Measurements from ENCODE around the gene USP27X.
A peak's percentile ranks its signal among the peaks of the same experiment; 100 is the strongest.

USP27X gene

DNA sequence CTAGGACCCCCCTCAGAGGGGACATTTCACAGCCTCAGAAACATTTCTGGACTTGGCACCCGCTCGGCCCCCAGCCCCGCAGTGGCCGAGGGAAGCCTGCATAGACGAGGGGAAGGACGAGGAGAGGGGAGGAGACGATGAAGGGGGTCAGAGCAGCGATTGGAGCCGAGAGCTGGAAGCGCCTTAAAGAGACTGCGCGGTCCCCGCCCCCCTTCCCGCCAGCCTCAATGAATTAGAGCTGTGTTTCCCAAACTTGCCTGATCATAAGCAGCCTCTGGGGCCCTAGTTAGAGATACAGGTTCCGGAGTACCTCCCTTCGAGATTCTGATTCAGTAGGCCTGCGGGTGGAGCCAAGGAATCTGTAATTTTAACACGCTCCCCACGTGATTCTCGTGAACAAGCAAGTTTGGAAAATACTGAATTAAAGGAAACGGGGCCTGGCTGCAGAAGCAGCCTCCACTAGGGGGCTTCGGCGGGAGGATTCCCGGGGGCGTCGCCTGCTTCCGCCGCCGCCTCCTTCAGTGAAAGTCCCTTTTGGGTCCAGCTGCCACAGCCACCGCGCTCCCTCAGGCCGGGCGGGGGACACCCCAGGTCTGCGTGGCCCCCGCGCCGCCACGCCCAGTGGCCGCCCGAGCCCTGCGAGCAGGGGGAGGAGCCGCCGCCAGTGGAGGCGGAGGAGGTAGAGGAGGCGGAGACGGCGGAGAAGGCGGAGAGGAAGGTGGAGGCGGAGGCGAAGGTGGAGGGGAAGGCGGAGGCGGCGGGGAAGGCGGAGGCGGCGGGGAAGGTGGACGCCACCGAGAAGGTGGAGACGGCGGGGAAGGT lies at the start of gene USP27X:
Gene USP27X (plus strand): TSS at position 651 of the 822 bp plus-strand sequence. CDS start 824 bp downstream, outside the sequence.
- DNase-seq: peak; percentile 15 to 75 (median 35)

DNA sequence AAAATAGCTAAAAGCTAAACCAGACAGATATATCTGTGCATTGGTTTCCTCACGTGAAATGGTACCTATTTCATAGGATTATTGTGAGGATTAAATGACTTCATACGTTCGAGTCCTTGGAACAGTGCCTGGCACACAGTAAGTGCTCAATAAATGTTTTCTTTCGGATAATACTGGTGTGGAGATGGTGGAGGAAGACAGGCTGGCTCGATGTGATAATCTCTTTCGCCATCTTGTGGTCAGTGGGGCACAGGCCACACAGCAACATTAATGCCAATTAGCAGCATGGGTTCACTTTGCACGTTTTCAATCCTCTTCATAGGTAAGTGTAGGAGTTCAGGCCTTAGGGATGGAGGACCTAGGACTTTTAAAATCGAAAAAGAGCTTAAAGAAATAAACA lies 40.9 kb upstream of the USP27X start:
- DNase-seq: no peak

DNA sequence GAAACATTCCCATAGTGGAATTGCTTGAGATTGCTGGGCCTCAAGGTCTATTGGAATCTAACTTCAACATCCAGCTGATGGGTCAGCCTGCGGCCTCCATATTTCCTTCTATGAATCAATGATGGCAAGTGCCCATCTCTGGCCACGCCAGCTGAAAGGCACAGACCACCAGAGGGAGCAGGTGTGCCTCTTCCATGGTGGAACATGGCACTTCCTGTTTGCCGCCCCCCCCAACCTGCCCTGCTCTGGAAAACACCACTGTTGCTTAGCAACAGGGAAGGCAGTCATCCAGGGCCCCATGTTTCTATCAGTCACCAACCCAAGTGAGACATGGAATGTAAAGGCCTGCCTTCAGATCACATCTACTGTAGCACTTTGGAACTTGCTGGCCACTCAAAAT lies 38.6 kb upstream of the USP27X start:
- DNase-seq: peak in 2 of 4 experiments; percentile 1 to 5

DNA sequence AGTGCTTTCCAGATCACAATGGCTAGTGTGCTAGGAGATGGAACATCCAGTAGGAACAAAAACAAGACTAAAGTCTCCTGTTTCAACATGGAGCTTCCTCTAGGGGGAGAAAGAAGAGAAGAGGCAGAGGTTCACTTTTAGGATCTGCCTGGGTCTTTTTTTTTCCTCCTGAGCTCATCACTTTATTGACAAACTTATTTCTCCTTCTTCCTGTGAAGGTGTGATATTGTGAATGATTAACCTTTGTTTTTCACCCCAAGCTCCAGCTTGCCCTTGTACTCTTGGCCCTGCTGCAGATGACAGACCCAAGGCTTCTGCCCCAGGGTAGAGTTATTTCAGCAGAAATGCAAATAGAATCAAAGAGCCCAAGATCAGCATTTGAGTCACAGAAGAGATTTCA lies 36.7 kb upstream of the USP27X start:
- no peak for DNase-seq

DNA sequence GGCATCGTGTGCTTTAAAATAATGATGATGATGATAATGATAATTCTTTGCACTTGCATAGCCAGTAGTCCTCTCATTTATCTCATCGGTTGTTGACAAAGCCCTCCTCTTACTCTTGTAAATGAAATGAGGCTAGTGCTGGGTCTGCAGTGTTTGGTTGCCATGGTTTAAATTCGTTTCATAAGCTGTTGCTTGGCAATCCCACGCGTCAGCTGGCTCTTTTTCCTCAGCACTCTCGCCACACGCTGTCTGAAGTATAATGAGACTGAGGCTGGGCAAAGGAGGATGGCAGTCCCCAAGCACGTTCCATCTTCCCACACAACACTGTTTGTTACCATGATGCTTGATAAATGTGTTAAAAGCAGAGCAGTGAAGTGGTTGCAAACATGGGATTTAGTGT lies 34.7 kb upstream of the USP27X start:
- DNase-seq: no peak

DNA sequence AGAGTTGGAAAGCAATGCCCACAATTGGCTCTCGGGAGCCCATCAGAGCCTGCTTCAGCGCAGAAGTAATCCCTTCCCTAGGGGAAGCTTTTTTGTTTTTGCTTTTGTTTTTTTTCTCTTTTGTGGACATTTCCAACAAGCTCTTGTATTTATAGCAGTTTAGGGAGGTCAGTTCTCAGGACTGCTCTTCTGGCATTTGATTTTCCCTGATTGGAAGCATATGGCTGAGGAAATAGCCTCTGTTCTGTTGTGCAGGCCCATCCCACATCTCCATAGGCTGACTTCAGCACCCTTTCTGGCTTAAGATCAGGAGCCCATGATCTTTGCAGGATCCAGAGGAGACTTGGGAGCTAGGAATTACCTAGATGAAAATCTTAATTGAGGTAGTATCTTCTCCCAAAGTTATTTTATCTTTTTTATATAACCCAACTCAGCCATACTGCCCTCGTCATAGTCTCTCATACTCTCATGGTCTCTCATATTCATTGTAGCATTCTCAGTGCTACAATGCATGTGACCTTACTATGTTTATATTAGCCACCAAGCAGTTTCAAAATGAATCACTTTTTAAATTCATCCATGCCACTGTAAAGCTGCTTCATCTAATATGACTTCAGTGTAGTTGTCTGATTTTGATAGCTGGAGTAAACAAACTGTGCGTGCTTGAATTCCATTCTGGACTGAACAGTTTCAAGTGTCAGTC lies 33.4 kb upstream of the USP27X start:
- DNase-seq: no peak

DNA sequence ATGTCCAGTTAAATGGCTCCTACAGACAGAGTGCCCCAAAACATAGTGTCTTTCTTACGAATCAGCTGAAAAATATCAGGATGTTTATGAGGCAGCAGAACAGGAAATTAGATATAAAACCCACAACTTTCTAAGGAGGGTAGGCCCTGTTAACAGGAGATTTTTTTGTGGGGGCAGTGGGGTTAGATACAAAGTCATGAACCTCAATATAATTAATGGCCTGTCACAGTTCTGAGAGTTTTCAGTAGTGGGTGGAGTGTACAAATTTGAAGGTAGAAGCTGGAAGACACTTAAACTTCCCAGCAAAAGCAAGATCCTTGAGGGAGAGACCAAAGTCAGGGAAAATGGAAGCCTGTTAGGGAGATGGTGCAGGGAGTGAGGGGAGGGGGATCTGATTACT lies 32.8 kb upstream of the USP27X start:
- no peak for DNase-seq

DNA sequence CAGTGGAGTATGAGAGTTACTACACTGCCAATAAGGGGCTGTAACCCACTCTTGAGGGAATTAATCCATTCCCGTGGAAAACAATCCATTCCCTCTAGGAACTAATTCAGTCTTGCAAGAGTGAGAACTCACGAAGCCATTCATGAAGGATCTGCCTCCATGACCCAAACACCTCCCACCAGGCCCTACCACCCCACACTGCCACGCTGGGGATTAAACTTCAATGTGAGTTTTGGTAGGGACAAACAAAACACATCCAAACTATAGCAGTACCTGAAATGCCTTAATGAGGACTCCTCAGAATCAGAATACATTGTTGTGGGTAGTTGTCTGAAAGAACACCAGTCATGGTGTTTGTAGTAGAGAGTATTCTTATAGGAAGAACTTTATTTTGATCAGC lies 31.0 kb upstream of the USP27X start:
- DNase-seq: no peak

DNA sequence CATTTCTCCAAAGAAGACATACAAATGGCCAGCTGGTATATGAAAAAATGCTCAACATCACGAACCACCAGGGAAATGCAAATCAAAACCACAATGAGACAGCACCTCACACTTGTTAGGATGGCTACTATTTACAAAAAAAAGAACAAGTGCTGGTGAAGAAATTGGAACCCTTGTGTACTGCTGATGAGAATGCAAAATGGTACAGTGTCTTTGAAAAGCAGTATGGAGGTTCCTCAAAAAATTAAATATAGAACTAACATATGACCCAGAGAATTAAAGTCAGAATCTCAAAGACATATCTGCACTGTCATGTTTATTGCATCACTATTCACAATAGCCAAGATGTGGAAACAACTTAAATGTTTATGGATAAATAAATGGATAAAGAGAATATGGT lies 29.3 kb upstream of the USP27X start:
- no peak for DNase-seq

DNA sequence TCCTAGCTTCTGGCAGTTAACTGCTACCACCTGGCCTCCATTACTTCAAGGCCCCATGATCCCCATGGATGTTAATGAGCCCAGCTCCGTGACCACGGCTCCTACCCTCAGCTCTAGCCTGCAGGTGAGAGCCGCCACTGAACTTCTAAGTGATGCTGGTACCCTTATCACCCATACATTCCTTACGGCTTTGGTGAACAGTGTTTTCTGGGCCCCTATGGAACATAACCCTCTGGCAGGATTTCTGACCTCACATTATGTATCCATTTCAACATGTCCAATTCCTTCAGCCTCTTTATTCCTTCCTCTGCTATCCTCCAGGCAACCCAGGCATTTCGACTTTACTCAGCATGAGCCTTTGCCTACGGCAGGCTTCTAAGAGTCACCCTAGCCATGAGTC lies 25.6 kb upstream of the USP27X start:
- no peak for DNase-seq

DNA sequence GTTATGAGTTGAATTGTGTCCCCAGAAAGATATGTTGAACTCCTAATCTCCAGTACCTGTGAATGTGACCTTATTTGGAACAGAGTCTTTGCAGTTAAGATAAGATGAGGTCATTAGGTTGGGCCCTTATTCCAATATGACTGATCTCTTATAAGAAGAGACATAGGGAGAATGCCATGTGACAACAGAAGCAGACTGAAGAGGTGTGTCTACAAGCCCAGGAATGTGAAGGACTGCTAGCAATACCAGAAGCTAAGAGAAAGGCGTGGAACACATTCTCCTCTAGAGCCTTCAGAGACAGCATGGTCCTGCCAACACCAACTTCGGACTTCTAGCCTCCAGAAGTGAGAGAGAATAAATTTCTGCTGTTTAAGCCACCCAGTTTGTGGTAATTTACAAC lies 22.5 kb upstream of the USP27X start:
- DNase-seq: no peak

DNA sequence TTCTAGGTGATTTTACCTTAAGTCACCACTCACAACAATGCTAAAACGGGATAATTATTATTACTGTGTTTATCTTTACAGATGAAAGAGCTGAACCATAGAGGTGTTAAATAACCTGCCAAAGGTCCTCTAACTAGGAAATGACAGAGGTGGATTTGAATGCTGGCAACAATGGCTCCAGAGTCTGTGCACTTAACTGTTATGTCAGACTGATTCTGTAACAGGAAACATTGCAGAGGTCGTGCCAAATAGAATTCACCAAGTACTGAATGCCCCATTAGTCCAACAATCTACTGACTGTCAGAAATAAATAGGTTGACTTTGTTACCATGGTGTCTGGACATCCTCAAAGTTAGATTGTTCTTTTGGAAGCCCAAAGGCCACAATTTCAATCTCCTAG lies 20.9 kb upstream of the USP27X start:
- DNase-seq: no peak

DNA sequence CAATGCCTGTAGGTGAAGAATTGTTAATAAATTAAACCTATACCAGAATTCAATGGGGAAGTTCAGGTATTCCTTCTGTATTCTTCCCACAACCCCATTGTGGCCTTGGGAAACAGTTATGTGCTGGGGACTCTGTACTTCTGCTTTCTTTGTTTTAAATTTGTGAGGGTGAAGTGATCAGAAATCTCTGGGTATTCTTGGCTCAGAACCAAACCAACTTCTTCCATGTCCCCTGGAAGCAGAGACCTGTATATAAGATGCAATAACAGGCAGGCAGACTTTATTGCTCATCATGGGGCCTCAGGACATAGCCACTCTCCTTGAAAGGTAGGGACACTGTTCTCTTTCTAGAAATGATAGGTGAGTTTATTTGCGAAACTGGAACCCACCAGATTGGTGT lies 19.8 kb upstream of the USP27X start:
- DNase-seq: no peak

DNA sequence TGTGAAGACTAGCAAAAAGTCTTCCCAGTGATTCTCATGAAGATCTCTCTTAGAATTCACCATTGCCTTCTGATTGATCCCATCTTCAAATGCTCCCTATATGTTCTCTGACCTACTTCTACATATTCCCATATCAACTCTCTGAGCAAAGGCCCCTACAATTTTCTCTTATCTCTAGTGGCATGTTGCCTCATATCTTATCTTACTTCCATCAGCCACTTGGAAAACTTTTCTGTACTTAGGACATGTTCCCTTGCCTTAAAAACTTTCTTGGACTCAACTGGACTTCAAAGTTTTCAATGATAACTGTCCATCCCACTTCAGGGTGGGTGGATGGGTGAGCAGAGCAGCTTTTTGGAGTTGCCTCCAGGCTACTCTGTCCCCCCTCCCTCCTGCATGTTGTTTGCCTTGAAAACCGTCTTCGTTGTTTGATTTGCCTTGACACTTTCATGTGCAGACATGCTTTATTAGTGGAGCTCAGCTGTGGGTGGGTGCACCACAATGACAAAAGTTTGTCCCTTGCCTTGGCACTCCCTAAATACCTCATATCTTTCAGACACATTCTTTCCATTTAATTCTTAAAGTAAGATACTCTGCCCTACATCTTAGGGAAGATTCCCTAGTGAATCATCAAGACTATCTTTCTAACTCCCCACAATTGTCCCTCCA lies 18.3 kb upstream of the USP27X start:
- DNase-seq: no peak

DNA sequence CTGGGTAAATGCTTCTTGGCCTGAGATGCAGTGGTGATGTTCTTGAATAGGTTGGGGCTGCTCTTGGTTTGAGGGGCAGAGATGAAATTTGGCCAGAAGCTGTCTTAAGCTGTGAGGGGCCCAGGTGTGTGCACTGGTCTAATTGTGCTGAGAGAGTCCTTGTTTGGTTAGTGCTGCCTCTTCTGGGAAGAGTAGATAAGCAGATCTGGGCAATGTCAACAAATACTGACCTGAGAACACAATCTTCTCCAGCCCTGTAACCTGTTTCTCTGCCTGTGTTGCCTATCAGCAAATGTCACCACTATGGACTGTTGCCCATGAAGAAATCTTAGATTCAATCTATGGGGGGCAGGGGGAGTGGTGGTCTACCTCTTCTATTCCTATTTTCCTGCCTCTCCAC lies 17.2 kb upstream of the USP27X start:
- DNase-seq: no peak

DNA sequence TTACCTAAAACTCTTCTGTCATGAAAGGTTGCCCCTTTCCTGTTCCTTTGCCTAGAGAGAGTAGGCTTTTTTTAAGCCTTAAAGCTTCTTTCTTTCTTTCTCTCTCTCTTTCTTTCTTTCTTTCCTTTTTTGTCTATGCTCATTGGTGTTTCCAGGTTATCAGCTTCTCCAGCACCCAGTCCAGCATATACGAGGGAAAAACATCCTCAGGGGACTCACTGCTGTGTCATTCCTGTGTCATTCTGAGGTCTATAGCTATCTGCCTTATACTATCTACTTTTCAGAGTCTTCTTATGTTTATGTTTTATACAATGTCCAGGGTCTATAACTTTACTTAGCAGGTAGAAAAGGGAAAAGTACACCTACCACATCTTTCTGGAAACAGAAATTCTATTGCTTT lies 10.5 kb upstream of the USP27X start:
- no peak for DNase-seq

DNA sequence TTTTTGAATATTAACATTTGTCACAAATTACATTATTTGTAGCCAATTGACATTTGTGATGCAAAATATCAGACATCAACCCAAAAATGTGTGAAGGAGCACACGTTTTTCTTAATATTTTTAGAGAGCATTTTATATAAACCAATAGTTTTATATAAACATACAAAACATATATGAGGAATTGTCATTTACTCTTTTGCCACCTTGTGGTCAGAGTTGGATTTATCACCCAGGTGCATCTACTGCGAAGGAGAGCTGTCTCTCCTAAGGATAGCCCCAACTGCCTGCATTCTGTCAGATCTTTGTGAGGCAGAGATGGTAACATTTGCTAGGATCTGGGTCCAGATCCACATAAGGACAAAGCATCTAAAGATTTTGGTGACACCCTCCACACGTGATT lies 2.5 kb upstream of the USP27X start:
- no peak for DNase-seq

DNA sequence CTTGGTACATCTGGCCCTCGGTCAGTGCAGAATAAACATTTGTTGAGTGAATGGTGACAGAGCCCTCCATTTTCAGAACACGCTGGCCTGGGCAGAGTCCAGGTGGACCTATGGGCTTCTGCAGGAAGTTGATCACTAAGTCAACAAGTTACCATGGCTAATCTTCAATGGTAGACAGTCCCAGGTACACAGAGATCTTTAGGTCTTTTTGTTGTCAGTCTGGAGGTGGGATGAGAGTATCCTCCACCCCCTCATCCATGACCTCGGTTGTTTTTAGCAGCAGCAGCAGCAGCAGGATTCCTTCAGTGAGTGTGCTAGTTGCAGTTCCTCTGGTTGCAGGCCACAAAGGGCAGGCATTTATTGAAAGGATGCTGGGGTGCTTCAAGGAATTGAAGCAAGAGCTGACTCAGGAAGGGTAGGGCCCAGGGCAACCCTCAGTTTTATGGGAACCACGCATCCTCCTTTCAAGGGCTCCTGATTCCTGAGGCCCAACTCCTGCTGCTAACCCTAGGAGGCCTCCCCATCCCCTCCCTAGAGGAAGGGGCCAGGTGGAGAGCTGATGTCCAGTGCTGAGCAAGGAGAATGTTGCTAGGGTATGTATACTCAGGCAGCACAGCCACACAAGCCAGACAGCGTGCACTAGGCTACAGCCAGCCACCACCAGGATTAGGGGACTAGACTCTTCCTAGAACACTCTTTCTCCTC lies 1.7 kb upstream of the USP27X start:
- no peak for DNase-seq

DNA sequence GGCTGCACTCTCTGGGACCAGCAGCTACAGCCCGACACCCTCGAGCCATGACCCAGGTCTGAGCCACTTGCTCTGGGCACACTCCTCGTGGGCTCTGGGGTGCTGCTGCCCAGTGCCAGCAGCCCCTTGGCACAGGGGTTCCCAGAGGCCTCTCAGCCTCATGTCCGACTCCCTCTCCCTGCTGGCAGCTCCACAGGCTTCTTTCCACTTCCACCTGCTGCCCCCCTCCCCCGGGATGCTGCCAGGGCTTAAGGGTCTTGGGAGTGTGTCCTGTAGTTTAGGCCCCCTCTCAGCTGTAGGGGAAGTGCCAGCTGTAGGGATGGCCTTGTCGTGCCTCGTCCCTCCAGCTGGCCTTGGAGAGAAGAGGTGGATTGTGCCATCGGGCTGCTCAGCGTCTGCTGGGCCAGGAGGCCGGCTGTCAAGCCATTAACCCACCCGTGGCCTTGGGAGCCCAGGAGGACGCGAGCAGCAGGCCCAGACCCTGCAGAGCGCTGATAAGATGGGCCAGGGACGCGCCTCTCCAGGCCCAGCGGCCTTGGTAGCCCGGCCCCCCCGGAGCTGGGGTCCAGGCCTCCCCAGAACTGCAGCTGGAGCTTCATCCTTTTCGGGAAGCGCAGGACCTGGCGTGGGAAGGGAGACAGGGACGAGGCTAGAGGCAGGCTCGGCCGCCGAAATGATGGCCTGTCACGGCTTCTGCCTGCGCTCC lies 1.0 kb upstream of the USP27X start:
- DNase-seq: no peak

DNA sequence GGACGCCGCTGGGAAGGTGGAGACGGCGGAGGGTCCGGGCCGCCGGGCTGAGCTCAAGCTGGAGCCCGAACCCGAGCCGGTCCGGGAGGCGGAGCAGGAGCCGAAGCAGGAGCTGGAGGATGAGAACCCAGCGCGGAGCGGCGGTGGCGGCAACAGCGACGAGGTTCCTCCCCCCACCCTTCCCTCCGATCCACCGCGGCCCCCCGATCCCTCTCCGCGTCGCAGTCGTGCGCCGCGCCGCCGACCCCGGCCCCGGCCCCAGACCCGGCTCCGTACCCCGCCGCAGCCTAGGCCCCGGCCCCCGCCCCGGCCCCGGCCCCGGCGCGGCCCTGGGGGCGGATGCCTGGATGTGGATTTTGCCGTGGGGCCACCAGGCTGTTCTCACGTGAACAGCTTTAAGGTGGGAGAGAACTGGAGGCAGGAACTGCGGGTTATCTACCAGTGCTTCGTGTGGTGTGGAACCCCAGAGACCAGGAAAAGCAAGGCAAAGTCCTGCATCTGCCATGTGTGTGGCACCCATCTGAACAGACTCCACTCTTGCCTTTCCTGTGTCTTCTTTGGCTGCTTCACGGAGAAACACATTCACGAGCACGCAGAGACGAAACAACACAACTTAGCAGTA lies 483 bp downstream of the USP27X start:
- no peak for DNase-seq

DNA sequence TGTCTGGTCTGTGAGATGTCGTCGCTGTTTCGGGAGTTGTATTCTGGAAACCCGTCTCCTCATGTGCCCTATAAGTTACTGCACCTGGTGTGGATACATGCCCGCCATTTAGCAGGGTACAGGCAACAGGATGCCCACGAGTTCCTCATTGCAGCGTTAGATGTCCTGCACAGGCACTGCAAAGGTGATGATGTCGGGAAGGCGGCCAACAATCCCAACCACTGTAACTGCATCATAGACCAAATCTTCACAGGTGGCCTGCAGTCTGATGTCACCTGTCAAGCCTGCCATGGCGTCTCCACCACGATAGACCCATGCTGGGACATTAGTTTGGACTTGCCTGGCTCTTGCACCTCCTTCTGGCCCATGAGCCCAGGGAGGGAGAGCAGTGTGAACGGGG lies 1.4 kb downstream of the USP27X start:
- no peak for DNase-seq

DNA sequence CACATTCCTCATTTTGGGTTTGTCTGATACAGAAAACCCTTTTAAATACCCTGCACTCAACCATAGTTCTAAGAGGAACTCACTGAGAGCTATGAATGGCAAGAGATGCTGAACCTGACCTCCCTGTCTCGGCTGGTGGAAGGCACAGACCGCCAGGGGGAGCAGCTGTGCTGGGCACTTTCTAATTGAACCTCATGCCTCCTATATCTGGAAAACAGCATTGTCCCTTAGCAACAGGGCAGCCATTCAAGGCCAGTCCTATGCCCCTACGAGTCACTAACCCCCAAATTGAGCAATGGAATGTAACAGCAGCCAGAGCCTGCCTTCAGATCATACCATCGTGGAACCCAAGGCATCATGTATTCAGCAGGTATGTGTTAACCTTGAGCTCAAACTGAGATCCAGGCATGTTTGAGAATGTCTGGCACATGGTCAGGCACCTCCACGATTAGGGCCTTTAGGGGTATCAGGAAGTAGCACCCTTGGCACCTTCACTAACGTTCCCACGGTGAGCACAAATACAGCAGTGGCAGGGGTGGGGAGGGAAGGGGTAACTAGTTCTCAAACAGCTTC lies 5.1 kb downstream of the USP27X start:
- DNase-seq: peak; percentile 1 to 42 (median 10)

Data from activated naive CD4-positive, alpha-beta T cell (primary cell).